A204.1 (cell line): Measurements from ENCODE around the gene ZSWIM4.
"Not testable (repeated sequence)": the region's sequence is repeated elsewhere in the genome, so short reads cannot be mapped to it uniquely, and the experiment has no call there.

Experiments
- FAIRE-seq: peaks from 2 replicates; lab custom pipeline; 2012; peaks lifted over from hg19 to GRCh38; lab: Jason Lieb, UNC

ZSWIM4 gene

DNA sequence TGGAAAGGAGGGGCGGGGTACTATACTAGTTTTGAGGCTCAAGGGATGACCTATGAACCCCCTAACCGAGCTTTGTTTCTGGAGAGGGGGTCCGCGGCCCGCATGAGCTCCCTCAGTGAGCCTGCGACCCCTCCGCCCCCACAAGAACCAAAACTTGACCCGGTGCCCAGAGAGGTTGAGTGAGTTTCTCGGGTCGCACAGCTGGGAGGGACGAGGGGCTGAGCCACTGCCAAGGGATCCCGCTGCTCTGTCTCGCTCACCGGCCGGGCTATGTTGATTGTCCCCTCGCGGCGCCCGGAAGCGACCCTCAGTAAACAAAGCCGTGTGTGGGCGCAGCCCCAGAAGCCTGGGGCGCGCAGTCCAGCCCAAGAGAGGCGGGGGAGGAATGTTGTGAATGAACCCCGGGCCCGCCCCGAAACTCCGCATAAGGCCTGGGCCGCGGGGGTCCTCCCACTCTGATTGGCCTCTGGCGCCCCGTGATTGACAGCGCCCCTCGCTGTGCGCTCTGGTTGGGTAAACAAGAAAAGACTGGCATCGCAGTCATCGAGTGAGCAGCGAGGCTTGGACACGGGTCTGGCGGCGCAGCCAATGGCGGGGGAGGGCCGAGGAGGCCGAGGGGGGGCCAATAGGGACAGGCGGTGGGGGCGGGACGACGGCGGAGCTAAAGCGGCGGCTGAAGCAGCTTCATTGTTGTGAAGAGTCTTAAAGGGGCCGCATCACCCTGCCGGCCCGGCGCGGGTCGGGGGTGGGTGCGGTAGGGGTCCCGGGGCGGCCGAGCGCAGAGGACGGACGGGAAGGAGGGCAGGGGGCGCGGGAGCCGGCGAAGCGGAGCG, at the start of gene ZSWIM4:
Gene ZSWIM4, plus strand, starts transcription at position 687 of the 833 bp plus-strand sequence. CDS start 206 bp downstream, outside the sequence.
- peak; percentile 85 for FAIRE-seq

GRCh38 chr19:13747098-13747453, 48.2 kb upstream of the ZSWIM4 start:
- FAIRE-seq = no peak

DNA sequence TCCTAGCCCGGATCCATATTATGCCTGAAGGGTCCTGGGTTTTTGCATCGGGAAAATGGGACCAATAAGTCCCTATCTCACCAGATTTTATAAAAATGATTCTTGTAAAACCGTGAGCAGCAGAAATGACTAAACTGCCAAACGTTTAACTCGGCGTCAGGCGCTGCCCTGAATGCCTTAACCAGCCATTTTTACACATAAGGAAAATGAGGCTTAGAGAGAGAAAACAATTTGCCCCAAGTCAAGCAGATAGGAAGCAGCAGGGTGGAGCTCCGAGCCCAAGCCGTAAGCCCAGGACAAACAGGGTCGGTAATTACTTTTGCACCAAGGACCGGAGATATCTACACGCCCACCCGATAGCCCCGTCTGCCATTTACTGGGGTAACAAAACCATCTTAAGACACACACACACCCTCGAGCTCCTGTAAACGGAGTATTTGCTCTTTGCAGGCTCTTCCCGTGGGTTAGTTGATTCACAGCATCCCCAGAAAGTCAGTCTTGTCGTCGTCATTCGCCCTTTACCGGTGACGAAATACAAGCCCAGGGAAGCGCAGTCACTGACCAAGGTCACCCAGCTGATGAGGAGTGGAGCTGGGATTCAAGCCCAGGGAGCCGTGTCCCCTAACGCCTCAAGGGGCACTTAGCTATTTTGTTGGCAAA, 46.9 kb upstream of the ZSWIM4 start:
- no peak for FAIRE-seq

DNA sequence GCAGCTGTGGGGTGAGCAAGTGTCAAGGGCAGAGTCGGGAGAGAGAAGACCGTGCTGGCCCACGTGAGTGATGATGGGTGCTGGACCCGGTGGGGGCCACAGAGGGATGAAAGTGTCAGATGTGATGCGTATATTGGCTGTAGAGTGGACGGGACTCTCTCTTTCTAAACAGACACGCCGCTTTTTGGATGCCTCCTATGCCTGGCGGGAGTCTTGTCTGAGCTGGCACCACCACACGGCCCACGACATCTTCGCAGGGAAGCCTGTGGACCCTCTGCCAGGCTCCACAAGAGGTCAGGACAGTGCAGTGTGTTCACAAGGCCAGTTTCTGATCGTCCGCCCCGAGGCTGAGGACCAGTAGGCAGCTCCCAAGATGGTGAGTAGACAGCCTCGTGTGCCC, 43.8 kb upstream of the ZSWIM4 start:
- no peak for FAIRE-seq

DNA sequence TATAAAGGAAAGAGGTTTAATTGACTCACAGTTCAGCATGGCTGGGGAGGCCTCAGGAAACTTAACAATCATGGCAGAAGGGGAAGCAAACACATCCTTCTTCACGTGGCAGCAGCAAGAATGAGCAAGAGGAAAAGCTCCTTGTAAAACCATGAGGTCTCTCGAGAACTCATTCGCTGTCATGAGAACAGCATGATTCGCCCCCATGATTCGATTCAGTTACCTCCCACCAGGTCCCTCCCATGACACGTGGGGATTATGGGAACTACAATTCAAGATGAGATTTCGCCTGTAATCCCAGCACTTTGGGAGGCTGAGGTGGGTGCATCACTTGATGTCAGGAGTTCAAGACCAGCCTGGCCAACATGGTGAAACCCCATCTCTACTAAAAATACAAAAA, 41.6 kb upstream of the ZSWIM4 start:
- not testable (repeated sequence) for FAIRE-seq

DNA sequence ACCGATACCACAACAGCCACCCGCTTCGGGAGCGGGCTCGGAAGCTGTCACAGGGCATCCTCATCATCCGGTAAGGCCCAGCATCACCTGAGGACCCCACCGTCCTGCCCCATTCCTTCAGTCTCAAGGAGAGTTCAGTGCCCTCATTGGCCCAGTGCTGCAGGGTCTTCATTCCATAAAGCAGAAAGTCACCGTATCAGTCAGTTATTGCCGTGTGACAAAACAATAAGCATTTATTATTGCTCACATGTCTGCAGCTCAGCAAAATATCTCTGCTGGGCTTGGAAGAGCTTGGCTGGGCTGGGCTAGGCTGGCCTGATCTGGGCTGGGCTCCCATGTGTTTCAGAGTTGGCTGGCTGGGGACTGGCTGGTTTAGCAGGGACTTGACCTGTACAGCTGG, 39.0 kb upstream of the ZSWIM4 start:
- no peak for FAIRE-seq

- no peak for FAIRE-seq
Measured at GRCh38 chr19:13757805-13758772, 37.2 kb upstream of the ZSWIM4 start.

- no peak for FAIRE-seq
Measured at GRCh38 chr19:13758795-13759194, 36.4 kb upstream of the ZSWIM4 start.

- no peak for FAIRE-seq
Measured at GRCh38 chr19:13761423-13761822, 33.8 kb upstream of the ZSWIM4 start.

DNA sequence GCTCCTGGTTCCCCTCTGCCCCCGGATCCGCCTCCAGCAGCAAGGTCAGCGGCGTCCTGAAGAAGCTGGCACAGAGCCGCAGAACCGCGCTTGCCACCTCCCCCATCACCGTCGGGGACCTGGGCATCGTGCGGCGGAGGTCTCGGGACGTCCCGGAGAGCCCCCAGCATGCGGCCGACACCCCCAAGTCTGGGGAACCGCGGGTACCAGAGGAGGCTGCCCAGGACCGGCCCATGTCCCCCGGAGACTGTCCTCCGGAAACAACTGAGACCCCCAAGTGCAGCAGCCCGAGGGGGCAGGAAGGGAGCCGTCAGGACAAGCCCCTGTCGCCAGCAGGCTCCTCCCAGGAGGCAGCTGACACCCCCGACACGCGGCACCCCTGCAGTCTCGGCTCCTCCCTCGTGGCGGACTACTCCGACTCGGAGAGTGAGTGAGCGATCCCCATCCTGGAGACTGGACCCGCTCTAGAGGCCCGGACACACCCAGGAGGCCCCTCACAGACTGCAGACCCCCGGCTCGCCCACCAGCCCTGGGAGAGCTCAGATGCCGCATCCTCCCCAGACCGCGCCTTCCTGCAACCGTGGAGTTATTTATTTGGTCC, 32.5 kb upstream of the ZSWIM4 start:
- FAIRE-seq = no peak

GRCh38 chr19:13763265-13763664, 32.0 kb upstream of the ZSWIM4 start:
- FAIRE-seq = no peak

DNA sequence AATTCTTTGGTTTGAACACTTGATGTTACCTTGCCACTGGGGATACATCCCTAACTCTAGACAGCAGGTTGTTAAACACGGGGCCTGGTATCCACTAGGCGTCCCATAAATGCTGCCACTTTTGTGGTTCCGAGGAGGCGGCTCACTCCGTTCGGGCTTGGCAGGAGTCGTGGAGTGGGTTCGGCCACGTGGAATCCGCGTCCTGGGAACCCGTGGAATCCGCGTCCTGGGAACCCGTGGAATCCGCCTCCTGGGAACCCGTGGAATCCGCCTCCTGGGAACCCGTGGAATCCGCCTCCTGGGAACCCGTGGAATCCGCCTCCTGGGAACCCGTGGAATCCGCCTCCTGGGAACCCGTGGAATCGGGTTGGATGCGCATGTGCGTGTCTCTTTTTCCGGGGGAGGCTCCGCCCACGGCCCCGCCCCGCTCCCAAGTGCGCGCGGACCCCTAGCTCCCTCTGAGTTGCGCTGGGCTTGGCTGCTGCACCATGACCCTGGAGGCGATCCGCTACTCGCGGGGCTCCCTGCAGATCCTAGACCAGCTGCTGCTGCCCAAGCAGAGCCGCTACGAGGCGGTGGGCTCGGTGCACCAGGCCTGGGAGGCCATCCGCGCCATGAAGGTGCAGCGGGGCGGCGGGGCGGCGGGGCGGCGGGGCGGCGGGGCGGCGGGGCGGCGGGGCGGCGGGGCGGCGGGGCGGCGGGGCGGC, 31.0 kb upstream of the ZSWIM4 start, which contains the start of gene MRI1:
Gene MRI1, plus strand, starts transcription at position 422 of the 707 bp plus-strand sequence. Its CDS starts 67 bp downstream, at position 489.
- no peak for FAIRE-seq

- FAIRE-seq = no peak
Measured at GRCh38 chr19:13764821-13765394, 30.3 kb upstream of the ZSWIM4 start.

- no peak for FAIRE-seq
Measured at GRCh38 chr19:13765395-13766094, 29.7 kb upstream of the ZSWIM4 start.

GRCh38 chr19:13766095-13766481, 29.2 kb upstream of the ZSWIM4 start:
- no peak for FAIRE-seq

DNA sequence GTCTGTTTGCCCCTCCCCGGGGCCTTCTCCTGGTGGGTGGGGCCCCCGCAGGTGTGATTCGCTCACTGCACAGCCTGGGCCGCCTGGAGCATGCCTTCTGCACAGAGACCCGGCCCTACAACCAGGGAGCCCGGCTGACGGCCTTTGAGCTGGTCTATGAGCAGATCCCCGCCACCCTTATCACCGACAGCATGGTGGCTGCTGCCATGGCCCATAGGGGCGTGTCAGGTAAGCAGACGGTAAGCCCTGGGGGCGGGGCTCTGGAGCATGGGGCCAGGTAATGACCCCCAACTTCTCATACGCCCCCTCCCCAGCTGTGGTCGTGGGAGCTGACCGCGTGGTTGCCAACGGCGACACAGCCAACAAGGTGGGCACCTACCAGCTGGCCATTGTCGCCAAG, 26.7 kb upstream of the ZSWIM4 start:
- no peak for FAIRE-seq

GRCh38 chr19:13770013-13770635, 25.1 kb upstream of the ZSWIM4 start:
- no peak for FAIRE-seq

DNA sequence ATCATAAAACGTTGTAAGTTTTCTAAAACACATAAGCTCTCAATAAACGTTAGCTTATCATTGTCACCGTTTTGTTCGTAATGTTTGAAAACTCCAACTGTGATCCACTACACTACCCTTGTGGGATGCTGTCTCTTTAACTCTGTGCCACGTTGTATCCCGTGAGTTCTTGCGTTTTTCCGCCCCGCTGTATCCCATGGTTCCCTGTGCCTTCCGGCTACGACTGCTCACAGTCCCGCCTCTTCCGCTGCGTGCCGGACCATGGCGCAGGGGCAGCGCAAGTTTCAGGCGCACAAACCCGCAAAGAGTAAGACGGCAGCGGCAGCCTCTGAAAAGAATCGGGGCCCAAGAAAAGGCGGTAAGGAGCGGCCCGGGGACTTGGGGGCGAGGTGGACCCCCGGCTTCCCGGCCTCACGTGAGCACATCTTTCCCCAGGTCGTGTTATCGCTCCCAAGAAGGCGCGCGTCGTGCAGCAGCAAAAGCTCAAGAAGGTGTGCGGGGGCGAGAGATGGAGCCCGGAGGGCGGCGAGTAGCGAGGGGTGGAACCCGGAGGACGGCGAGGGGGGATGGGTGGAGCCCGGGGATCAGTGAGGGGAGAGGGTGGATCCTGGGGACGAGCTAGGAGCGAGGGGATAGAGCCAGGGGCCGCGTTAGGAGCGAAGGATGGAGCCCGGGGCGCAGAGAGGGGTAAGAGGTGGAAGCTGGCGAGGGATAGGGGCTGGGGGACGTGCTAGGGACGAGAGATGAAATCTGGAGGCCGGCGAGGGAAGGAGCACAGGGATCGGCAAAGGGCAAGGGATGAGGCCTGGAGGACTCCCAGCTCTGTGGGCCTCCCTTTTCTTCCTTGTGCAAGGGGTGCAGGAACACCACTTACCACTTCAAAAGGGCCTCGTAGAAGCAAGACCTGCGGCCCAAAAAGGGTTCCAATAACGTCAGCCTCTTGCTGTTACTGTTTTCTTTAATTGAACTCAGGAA, 20.7 kb upstream of the ZSWIM4 start, which contains the start of gene C19orf53:
Gene C19orf53, plus strand, starts transcription at position 240 of the 975 bp plus-strand sequence. Its CDS starts 22 bp downstream, at position 262.
- FAIRE-seq = peak; percentile 72

- FAIRE-seq = no peak
Measured at GRCh38 chr19:13778398-13778797, 16.8 kb upstream of the ZSWIM4 start.
